GM23338 (cell line): Measurements from ENCODE around the gene TEKT3. TPM values are rescaled to one million over a fixed set of nuclear protein-coding genes. Genes with fewer than 3 reads are reported as not detected.

Experiments
- ATAC-seq: fragments of 200-7000 bp; cut with Tn5 transposase; 3 replicates; pipeline ENCODE4 v1.9.1; 2020
- DNase-seq: peaks from one replicate; pipeline ENCODE4 v3.0.0-alpha.2; 2015; ENCODE audit warnings: low spot score
- H2AFZ ChIP-seq: fragments of 200-600 bp; sonication (generic); 2 replicates; pipeline ENCODE4 v1.8.0; 2016; ENCODE audit warnings: antibody characterized with exemption, mild to moderate bottlenecking, moderate library complexity
- H3F3A ChIP-seq: fragments of 200-600 bp; sonication (generic); replicated peaks from 2 replicates; pipeline ENCODE4 v1.8.0; 2017; ENCODE audit warnings: antibody characterized with exemption, mixed run types, low read depth
- H3K27ac ChIP-seq: fragments of 200-600 bp; sonication (generic); 2 replicates; pipeline ENCODE4 v1.6.1; 2016; ENCODE audit warnings: low read depth
- H3K27me3 ChIP-seq: fragments of 200-600 bp; sonication (generic); 2 replicates; pipeline ENCODE4 v1.8.0; 2016; ENCODE audit warnings: mild to moderate bottlenecking, mixed run types, moderate library complexity; ENCODE audit not compliant: insufficient read depth
- H3K36me3 ChIP-seq: fragments of 200-600 bp; sonication (generic); 2 replicates; pipeline ENCODE4 v1.8.0; 2016; ENCODE audit warnings: mild to moderate bottlenecking; ENCODE audit not compliant: insufficient read depth
- H3K4me1 ChIP-seq: fragments of 200-600 bp; sonication (generic); 2 replicates; pipeline ENCODE4 v1.8.0; 2016; ENCODE audit warnings: mild to moderate bottlenecking, moderate library complexity; ENCODE audit not compliant: insufficient read depth
- H3K4me2 ChIP-seq: fragments of 200-600 bp; sonication (generic); 2 replicates; pipeline ENCODE4 v1.7.1; 2017; ENCODE audit warnings: mixed run types
- H3K4me3 ChIP-seq: fragments of 200-600 bp; sonication (generic); 2 replicates; pipeline ENCODE4 v1.6.1; 2016; ENCODE audit warnings: mixed run types
- H3K79me2 ChIP-seq: fragments of 200-600 bp; sonication (generic); replicated peaks from 2 replicates; pipeline ENCODE4 v1.8.0; 2017; ENCODE audit warnings: mild to moderate bottlenecking; ENCODE audit not compliant: insufficient read depth
- H3K9me2 ChIP-seq: fragments of 200-600 bp; sonication (generic); 2 replicates; pipeline ENCODE4 v1.8.0; 2017; ENCODE audit not compliant: insufficient read depth
- H4K20me1 ChIP-seq: fragments of 200-600 bp; sonication (generic); replicated peaks from 2 replicates; pipeline ENCODE4 v1.8.0; 2017; ENCODE audit warnings: mild to moderate bottlenecking; ENCODE audit not compliant: insufficient read depth
- H3K27ac Mint-ChIP-seq: 2 replicates; pipeline ENCODE4 v1.8.0; 2020; ENCODE audit warnings: inconsistent platforms, mild to moderate bottlenecking, moderate library complexity, mixed read lengths
- H3K27me3 Mint-ChIP-seq: 3 replicates; pipeline ENCODE4 v1.8.0; 2022; ENCODE audit warnings: low read depth, mild to moderate bottlenecking, moderate library complexity, mixed read lengths, inconsistent platforms; ENCODE audit not compliant: insufficient read depth, poor library complexity
- H3K36me3 Mint-ChIP-seq: 3 replicates; pipeline ENCODE4 v1.8.0; 2021; ENCODE audit warnings: low read depth, mild to moderate bottlenecking, inconsistent platforms, moderate library complexity, mixed read lengths
- H3K4me1 Mint-ChIP-seq: 3 replicates; pipeline ENCODE4 v1.8.0; 2020; ENCODE audit warnings: mild to moderate bottlenecking, inconsistent platforms, mixed read lengths
- H3K4me3 Mint-ChIP-seq: 3 replicates; pipeline ENCODE4 v1.8.0; 2021; ENCODE audit warnings: moderate library complexity, mild to moderate bottlenecking, inconsistent platforms, mixed read lengths
- H3K9me3 Mint-ChIP-seq: 3 replicates; pipeline ENCODE4 v1.8.0; 2020; ENCODE audit warnings: moderate library complexity, mild to moderate bottlenecking, inconsistent platforms, mixed read lengths
- CTCF ChIP-seq, 2 experiments: fragments of 200-600 bp in 1 of 2; sonication (generic) in 1 of 2; conservative IDR thresholded peaks; 2 replicates each; pipeline versions ENCODE4 v1.5.1 to v1.6.1; 2016 to 2017; ENCODE audit warnings: antibody characterized with exemption in 2 of 2, low read depth in 2 of 2, mild to moderate bottlenecking in 2 of 2, moderate library complexity in 1 of 2
- ETS1 ChIP-seq: IDR thresholded peaks from 2 replicates; pipeline ENCODE4 v1.6.1; 2016; ENCODE audit warnings: antibody characterized with exemption
- JUNB ChIP-seq: IDR thresholded peaks from one replicate; pipeline ENCODE4 v1.6.1; 2016; ENCODE audit warnings: antibody characterized with exemption; ENCODE audit not compliant: unreplicated experiment
- POLR2AphosphoS5 ChIP-seq: IDR thresholded peaks from 2 replicates; pipeline ENCODE4 v1.6.1; 2016; ENCODE audit warnings: antibody characterized with exemption, low read depth
- REST ChIP-seq: IDR thresholded peaks from one replicate; pipeline ENCODE4 v1.6.1; 2018; ENCODE audit warnings: antibody characterized with exemption; ENCODE audit not compliant: unreplicated experiment
- STAT1 ChIP-seq: IDR thresholded peaks from one replicate; pipeline ENCODE4 v1.6.1; 2016; ENCODE audit warnings: antibody characterized with exemption; ENCODE audit not compliant: unreplicated experiment
- ZNF114 ChIP-seq: fragments of 250-450 bp; sonication (Bioruptor Pico); IDR thresholded peaks from 2 replicates; pipeline ENCODE4 v1.5.0; 2020; ENCODE audit warnings: mild to moderate bottlenecking, moderate library complexity
- ZNF331 ChIP-seq: fragments of 250-450 bp; sonication (Bioruptor Pico); IDR thresholded peaks from 2 replicates; pipeline ENCODE4 v1.5.0; 2020; ENCODE audit warnings: low read depth, mild to moderate bottlenecking, moderate library complexity
- ZNF462 ChIP-seq: fragments of 250-450 bp; sonication (Bioruptor Pico); IDR thresholded peaks from 2 replicates; pipeline ENCODE4 v1.5.0; 2020; ENCODE audit warnings: mild to moderate bottlenecking, moderate library complexity
- polyA plus RNA-seq: library from polyadenylated mRNA; unstranded; fragments of >200 nt; fragmentation: Nextera tagmentation; extraction: Ambion mirVana; gene quantifications from 2 replicates; pipeline ENCODE4 v1.2.1, GENCODE V29; 2016
- total RNA-seq: library from RNA; depleted of rRNA; stranded (reverse); fragments of >200 nt; shearing (Covaris generic); gene quantifications from 2 replicates; pipeline ENCODE4 v1.2.3, GENCODE V29; 2014

Gene TEKT3
- total and polyA plus RNA-seq, 2 experiments from 2014 or later = 1.6 to 2.0 TPM

- ATAC-seq (no peak), DNase-seq (no peak)
- Histone ChIP-seq H3K27me3 (peaks cover 72% of the 10 kb centered on the region), H3K27ac (no peak overlapping the region), H2AFZ (no peak overlapping the region), H3F3A (peaks cover 8% of the 10 kb centered on the region; the same call in 1 of the 2 replicates), H3K4me2 (peak overlapping the region; percentile 80), H3K9me2 (no peaks in the 10 kb centered on the region), H3K36me3 (no peaks in the 10 kb centered on the region), H3K4me1 (peaks cover 16% of the 10 kb centered on the region; the same call in 1 of the 2 replicates), H3K4me3 (peak overlapping the region; percentile 76), H3K79me2 (no peaks in the 10 kb centered on the region), H4K20me1 (no peaks in the 10 kb centered on the region)
- peak overlapping the region; percentile 86 for H3K4me3 Mint-ChIP-seq
- H3K36me3 Mint-ChIP-seq = no peaks in the 10 kb centered on the region
- H3K9me3 Mint-ChIP-seq = no peaks in the 10 kb centered on the region
- H3K4me1 Mint-ChIP-seq = peaks cover 19% of the 10 kb centered on the region; the same call in 2 of the 3 replicates
- H3K27me3 Mint-ChIP-seq = peaks cover 68% of the 10 kb centered on the region
- no peak for TF ChIP-seq ZNF331 (CRISPR knock-in tag)
- no peak for TF ChIP-seq REST
- no peak for TF ChIP-seq ETS1
- TF ChIP-seq JUNB = no peak
- TF ChIP-seq POLR2AphosphoS5 = no peak
- TF ChIP-seq ZNF462 = no peak
- no peak for TF ChIP-seq ZNF114 (CRISPR knock-in tag)
- TF ChIP-seq CTCF (conservative IDR thresholded peaks at IDR 0.05; ENCODE audit: low read depth in 2 of 2) = no peak
- no peak for TF ChIP-seq STAT1
- no peak overlapping the region for H3K27ac Mint-ChIP-seq
Observed at GRCh38 chr17:15263680-15264079, 77.7 kb downstream of the TEKT3 start.
